Stimulated activated CD8-positive, alpha-beta memory T cell treated with anti-CD3 and anti-CD28 coated beads, Interleukin-4, amount 100 ng/mL, for 1 hour (primary cell): ENCODE measurements around the gene TBCCD1.
"Not testable (repeated sequence)": the region's sequence is repeated elsewhere in the genome, so short reads cannot be mapped to it uniquely, and the experiment has no call there.

Experiments
- DNase-seq, 2 donors: peaks; one replicate each; pipeline ENCODE4 v3.0.0-alpha.2; 2020; ENCODE audit warnings: low read depth in 2 of 2, low spot score in 1 of 2

The TBCCD1 gene

GRCh38 chr3:186552408-186553031, 14.6 kb downstream of the TBCCD1 start:
- DNase-seq = no peak

GRCh38 chr3:186551387-186551786, 15.8 kb downstream of the TBCCD1 start:
- DNase-seq = no peak

GRCh38 chr3:186549497-186549896, 17.6 kb downstream of the TBCCD1 start:
- DNase-seq = no peak

- DNase-seq = no peak
Measured at GRCh38 chr3:186544281-186544680, 22.9 kb downstream of the TBCCD1 start, which contains the start of gene CRYGS. Gene CRYGS (minus strand): TSS chr3:186544380. CDS start chr3:186544326, 54 bp downstream.

GRCh38 chr3:186540835-186541226, 26.3 kb downstream of the TBCCD1 start:
- no peak for DNase-seq

GRCh38 chr3:186540221-186540834, 26.8 kb downstream of the TBCCD1 start:
- peak; percentile 47 to 63 for DNase-seq

GRCh38 chr3:186538779-186539178, 28.4 kb downstream of the TBCCD1 start:
- no peak for DNase-seq

- no peak for DNase-seq
Measured at GRCh38 chr3:186536883-186537844, 30.0 kb downstream of the TBCCD1 start.

GRCh38 chr3:186534113-186534669, 32.9 kb downstream of the TBCCD1 start:
- no peak for DNase-seq

GRCh38 chr3:186532598-186533072, 34.5 kb downstream of the TBCCD1 start:
- no peak for DNase-seq

- not testable (repeated sequence) for DNase-seq
Measured at GRCh38 chr3:186531694-186532093, 35.4 kb downstream of the TBCCD1 start.

GRCh38 chr3:186530415-186530814, 36.7 kb downstream of the TBCCD1 start:
- DNase-seq = no peak

GRCh38 chr3:186529201-186529999, 37.7 kb downstream of the TBCCD1 start:
- no peak for DNase-seq

GRCh38 chr3:186526256-186526606, 40.9 kb downstream of the TBCCD1 start:
- no peak for DNase-seq

GRCh38 chr3:186525369-186526255, 41.5 kb downstream of the TBCCD1 start:
- DNase-seq = no peak

- no peak for DNase-seq
Measured at GRCh38 chr3:186524616-186525015, 42.5 kb downstream of the TBCCD1 start.

GRCh38 chr3:186523434-186523833, 43.7 kb downstream of the TBCCD1 start:
- no peak for DNase-seq

GRCh38 chr3:186523022-186523421, 44.1 kb downstream of the TBCCD1 start:
- DNase-seq = no peak

GRCh38 chr3:186520957-186521842, 45.9 kb downstream of the TBCCD1 start:
- no peak for DNase-seq
